A204.1 (cell line): ENCODE data around the gene MYH11.
"Not testable (repeated sequence)": the region's sequence is repeated elsewhere in the genome, so short reads cannot be mapped to it uniquely, and the experiment has no call there.

Experiments
- FAIRE-seq: peaks from 2 replicates; lab custom pipeline; 2012; peaks lifted over from hg19 to GRCh38; lab: Jason Lieb, UNC

The MYH11 gene

DNA sequence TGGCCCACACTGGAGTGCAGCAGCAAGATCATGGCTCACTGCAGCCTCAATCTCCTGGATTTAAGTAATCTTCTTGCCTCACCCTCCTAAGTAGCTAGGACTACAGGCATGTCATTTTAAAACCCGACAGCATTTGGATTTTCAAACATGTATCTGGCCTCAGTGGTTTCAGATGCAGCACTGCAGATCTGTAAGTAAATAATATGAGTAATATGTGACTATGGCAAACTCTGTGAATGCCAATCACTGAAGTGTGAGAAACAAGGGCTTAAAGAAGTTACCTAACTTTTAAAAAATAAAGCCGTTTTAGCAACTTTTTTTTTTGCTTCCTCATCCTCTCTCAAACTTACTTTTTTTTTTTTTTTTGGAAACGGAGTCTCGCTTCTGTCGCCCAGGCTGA lies 19.7 kb upstream of the MYH11 start:
- FAIRE-seq: no peak

DNA sequence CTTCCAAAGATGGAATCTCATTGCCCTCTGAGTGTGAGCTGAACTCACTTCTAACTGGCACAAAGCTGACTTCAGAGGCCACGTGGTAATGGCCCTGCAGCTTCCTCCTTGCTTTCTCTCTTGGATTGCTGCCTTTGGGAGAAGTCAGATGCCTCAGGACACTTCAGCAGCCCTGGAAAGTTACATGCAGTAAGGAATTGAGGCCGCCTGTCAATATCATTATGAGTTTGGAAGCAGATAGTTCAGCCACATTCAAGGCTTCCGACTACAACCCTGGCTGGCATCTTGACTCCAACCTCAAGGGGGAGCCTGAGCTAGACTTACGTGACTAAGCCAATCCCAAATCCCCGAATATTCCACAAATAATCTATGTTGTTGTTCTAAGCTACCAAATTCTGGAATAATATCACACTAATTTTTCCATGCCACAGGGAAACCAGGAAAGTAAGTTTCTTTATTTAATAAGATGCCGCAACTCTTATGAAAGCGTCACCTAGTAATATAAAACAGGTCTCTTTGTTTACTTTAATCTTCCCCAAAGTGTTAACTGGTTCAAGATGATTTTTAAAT lies 18.0 kb upstream of the MYH11 start:
- FAIRE-seq: peak; percentile 80

DNA sequence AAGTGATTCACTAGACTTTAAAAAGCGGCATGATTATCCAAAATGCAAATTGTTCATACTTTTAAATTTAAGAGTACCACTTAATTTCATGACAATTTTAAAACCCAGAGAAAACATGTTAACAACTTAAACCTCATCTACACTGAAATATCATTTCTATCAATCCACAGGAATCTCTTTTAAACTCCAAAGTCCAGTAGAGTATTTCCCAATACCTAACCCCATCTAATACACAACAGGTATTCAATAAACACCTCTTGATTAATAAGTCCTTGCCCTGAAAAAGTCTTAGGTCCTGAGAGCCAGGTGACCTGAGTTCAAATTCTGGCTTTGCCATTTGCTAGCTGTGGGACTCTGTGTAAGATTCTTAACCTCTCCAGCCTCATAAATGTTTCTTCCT lies 16.9 kb upstream of the MYH11 start:
- no peak for FAIRE-seq

DNA sequence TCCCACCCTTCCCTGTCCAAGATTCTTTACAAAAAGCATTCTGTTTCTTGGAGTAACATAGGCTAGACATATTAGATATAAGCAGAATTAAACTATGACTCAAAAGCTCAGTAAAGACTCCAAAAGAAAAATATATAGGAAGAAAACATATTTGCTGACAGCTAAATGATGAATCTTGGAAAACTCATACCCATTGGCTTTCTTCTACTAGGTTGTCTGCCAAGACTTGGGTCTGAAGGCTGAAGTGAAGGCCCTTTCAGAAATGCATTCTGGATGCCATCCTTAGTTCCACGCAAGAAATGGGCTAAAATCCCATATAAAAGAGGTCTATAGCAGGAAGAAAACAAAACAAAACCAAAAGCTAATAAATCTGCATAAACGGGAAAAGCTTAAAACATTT lies 16.5 kb upstream of the MYH11 start:
- FAIRE-seq: no peak

DNA sequence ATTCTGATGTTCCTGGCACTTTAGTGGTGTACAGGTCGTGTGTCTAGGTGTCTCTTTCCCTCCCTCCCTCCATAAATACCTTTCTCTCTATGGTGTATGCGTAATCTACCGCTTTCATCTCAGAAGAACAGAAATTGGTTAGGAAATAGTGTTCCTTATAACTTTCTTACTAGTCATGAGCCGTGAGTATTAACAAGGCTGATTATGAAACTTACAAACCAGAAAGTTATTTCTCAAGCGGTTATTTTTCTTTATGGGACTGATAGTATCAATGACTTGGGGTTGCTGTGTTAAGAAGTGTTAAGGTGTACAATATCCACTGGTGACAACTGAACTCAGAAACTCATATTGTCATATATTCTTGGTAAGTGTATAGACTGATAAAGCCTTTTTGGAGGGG lies 13.2 kb upstream of the MYH11 start:
- no peak for FAIRE-seq

DNA sequence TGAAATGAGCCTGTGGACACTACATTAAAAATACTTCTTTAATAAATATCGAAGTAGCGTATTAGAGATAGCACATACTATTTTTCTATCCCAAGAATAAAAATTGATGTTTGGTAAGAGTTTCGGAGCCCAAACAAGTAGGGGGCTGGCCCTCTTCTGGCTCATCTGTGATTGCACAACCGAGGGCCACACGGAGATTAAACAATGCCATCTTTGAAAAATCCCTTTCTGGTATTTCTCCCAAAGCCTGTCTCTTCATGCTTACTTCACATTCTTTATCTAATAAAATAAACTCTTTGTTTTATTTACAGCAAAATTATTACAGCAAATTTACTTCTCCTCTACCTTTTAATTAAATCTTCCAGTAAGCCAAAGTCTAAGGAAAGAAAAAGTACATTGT lies 9.6 kb upstream of the MYH11 start:
- FAIRE-seq: no peak

DNA sequence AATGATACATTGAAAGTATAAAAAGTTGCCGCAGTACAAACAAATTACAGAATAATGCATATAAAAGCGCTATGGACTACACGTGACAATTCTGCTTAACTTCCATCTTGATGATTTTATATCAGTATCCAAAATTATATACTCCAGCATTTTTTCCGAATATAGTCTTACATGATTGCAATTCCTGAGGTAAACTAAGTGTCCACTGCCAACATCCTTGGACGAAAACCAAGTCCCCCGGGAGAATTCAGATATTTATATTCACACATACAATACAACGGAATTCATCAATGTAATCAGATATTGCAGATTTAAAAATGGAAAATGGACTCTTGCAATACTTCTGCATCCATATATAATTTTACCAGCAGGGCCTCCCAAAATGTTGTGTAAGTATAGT lies 8.9 kb upstream of the MYH11 start:
- no peak for FAIRE-seq

DNA sequence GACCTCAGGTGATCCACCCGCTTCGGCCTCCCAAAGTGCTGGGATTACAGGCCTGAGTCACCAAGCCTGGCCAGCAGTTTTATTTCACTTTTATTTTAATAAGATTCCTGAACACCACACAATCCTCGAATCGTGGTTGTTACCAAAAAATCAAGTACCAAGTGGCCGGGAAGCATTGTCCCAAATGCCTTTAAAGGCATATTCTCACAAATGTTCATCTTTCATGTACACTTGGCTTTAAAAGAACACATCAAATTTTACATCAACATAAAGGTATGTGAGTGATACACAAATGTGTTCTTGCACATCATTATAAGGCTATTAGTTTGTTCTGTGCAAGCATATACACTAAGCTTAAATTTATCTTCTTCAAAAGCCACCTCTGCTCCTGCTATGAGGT lies 8.1 kb upstream of the MYH11 start:
- FAIRE-seq: no peak

DNA sequence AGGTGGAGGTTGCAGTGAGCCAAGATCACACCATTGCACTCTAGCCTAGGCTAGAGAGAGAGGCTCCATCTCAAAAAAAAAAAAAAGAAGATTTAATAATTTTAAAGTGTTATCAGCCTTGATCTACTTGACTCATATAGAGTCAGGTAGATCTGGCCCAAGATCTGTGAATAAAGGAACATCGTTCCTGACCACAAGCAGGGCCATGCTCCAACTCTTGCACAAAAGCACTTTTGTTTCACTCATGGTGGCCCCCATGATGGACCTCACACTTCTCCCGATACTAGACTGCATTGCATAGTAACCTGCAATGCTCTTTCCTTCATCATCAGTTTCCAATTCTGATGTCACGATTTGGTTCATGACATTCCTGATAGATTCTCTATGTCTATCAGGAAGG lies 5.2 kb upstream of the MYH11 start:
- no peak for FAIRE-seq

DNA sequence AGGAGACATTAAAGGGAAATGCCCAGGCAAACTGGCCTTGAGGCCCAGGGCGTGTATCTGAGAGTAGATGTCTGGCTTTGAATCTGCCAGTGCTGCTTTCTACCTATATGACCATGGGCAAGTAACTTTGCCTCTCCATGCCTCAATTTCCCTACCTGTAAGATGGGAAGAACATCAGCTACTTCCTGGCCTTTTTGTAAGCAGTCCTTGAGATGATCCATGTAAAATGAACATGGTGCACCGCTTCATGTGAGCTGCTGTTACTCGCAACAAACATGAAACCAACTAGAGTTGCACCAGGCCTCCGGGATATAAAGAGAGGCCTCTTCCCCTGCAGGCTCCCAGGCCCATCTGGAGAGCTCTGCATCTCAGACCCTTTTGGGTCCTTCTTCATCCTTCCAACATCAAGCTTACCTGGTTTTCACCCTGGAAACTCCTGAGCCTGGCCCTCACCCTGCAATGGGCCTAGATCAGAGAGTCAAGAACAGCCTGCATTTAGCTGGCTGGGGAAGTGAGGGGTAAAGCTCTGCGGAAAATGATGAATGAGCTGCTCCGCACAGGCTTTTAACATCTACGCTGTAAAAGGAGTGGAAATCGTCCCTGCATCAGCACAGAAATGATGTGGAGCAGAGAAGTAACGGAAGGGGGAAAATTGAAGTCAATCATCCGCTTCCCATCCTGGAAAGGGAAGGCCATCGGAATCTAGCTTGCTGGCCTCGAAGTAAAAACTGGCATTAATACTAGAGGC lies 2.3 kb upstream of the MYH11 start:
- no peak for FAIRE-seq

DNA sequence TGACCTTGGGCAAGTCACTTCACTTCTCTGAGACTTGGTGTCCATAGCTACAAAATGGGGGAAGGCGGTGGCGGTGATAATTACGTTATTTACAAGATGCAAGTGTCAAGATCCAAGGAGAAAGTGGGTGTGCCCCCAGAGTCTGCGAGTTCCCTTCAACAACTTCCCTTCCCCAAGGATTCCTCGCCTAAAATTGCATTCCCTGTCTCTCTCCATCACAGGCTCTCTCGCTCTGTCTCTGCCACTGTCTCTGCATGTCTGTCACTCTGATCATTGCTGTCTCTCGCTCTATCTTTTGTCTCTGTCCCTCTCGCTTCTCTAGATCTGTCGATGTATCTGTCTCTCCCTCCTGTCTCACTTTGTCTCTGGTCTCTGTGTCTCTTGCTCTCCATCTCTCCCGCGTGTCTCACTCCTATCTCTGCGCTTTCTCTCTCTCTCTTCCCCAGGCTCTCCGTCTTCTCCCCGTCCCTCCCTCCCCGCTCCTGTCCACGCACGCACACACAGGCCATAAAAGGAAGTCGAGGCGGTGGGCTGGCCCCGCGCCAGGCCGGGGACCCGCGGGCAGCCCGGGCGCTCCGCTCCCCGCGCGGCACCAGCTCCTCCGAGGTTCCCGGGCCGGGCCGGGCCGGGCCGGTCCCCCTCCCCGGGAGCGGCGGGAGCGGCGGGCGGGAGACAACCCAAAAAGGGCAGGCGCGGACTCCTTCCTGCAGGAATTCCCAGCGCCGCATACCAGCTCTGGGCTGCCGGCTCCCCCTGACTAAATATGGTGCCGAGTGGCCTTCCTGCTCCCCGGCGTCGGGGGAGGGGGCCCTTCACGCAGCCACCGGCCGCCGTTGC lies 1.1 kb upstream of the MYH11 start:
- no peak for FAIRE-seq

DNA sequence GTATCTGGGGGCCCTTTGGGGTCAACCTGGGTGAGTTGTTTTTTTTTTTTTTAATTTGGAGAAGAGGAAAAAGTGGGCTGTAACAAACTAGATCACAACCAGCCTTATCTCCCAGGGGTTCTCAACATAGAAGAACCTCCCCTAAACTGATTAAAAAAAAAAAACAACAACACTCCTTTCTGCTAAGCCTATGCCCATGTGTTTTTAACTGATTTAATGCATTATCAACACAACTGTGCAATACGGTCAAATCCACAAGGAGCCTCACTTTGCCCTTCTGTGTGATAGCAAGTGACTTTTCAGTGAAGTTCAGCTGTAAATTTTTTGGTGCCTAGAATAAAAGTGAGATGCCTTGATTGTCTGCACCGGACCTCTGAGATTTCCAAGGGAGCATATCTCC lies 646 bp downstream of the MYH11 start:
- no peak for FAIRE-seq

DNA sequence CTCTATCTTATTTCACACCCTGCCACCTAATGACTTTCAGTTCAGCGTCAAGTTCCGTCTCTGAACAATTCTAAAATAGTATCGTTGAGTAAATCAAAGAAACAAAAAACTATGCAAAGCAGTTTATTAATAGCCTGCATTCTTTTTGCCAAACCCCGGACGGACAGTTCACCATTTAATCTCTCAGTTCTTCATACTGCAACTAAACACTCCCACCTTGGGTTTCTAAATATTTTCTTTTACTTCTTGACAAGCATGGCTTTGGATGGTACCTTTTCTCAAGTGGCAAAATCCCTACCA lies 1.2 kb downstream of the MYH11 start:
- no peak for FAIRE-seq

DNA sequence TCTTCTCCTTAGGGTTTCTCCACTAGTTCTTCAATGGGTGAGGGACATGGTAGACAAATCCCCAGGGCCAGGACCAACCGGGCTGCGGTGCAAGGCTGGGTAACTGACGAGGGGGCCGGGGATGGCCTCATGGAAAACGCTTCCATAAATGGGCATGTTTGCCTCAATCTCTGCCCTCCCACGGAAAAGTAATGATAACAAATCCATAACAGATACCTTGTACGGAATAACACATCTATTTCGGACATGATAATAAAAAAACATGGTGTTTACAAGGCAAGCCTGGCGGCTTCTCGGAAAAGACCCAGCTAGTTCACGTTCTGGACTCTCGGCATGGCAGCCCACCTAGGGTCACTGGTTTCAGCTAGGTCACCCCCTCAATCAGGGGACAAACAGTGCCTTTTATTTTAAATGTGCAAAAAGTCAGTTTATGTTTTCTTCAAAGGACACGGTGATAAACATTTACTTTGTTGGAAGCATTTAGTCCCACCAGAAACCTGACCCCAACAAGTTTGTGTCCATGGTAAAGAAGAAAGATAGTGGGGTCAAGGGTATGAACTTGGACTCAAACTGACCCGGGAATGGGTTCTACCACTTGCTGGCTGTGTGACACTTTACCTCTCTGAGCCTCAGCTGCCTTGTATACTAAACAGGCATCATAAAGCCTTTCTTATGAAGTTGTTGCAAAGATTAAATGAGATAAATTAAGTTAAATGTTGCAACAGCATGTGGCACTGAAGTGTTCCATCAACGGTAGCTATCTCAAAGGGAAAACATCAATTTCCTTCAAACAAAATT lies 1.7 kb downstream of the MYH11 start:
- no peak for FAIRE-seq

DNA sequence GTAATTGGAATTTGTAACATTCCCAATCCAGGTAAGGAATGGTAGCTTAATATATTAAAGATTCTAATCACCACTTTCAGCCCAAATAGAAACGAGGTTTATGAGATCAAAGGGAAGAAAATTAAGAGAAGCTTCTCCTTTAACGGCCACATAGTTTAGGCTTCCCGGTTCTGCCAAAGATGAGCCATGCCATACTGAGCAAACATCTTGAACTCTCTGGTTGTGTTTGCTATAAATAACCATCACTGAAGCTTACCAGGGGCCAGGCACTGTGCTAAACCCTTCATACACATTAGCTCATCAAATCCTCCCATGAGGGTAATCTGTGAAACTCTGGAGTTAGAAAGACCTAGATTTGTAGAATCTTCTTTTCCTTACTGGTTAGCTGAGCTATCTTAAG lies 2.8 kb downstream of the MYH11 start:
- FAIRE-seq: no peak

DNA sequence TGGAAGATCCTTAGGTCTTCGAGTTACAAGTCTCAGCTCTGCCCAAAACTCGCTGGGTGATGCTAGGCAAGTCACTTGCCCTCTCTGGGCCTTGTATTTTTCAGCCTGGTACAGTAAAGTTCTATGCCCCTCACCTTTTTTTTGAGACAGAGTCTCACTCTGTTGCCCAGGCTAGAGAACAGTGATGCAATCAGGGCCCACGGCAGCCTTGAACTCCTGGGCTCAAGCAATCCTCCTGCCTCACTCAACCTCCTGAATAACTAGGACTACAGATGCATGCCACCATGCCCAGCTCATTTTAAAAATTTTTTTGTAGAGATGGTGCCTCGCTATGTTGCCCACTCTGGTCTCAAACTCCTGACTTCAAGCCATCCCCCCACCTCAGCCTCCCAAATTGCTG lies 3.8 kb downstream of the MYH11 start:
- no peak for FAIRE-seq

DNA sequence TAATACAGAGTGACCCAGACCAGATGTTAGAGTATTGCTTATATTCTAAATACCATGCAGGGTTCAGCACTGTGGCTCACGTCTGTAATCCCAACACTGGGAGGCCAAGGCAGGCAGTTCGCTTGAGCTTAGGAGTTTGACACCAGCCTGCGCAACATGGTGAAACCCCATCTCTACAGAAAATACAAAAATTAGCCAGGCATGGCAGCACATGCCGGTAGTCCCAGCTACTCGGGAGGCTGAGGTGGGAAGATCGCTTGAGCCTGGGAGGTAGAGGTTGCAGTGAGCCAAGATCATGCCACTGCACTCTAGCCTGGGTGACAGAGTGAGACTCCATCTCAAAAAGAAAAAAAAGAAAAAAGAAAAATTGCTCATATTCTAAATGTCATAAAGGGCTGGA lies 6.3 kb downstream of the MYH11 start:
- not testable (repeated sequence) for FAIRE-seq

DNA sequence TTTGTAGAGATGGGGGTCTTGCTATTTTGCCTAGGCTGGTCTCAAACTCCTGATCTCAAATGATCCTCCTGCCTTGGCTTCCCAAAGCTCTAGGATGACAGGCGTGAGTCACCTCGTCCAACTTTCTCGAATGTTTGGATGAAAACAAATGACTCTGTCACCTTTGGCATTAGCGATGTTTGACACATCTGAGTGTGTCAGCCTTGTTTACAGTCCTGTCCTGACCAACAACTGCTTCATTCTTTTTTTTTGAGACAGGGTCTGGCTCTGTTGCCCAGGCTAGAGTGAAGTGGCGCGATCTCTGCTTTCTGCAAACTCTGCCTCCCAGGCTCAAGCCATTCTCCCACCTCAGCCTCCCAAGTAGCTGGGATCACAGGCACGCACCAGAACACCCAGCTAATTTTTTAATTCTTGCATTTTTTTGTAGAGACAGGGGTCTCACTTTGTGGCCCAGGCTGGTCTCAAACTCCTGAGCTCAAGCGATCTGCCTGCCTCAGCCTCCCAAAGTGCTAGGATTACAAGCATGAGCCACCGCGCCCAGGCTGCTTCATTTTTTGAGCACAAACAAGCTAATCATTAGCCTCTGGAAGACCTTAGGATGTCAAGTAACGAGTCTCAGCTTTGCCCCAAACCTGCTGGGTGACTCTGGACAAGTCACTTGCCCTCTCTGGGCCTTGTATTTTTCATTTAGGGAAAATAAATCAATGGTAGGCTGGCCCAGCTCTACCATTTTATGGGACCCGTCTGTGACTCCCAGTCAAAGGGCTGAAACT lies 7.4 kb downstream of the MYH11 start:
- no peak for FAIRE-seq

DNA sequence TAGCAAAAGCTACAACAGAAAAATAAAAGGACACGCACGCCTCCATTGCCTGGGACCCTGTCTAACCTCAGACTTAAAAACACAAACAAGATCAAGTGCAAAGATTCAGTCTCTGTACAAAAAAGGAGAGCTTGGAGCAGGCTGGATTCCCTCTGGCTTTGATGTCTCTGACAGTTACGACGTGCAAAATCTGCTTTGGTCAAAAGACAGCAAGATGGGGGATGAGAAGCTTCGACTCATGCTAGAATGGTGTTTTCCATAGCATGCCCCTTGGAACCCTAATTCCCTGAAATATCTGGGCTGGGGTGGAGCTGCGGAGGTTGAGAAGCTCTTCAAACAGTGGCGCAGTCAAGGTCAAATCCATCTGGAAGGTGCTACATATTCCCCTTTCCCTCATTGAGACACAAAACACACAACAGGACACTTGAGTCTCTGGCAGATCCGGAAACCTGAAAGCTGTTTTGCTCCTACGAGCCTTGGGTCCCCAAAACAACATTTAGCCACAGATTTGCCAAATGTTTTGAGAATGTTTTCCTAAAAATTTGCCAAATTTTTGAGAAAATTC lies 9.1 kb downstream of the MYH11 start:
- FAIRE-seq: no peak

DNA sequence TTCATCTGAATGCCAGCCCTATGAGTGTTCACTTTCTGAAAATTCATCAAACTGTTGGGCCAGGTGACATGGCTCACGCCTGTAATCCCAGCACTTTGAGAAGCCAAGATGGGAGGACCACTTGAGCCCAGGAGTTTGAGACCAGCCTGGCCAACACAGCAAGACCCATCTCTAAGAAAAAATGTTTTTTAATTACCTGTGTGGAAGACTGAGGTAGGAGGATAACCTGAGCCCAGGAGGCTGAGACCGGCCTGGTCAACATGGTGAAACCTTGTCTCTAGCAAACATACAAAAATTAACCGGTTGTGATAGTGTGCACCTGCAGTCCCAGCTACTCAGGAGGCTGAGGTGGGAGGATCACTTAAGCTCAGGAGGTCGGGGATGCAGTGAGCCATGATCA lies 10.3 kb downstream of the MYH11 start:
- no peak for FAIRE-seq

DNA sequence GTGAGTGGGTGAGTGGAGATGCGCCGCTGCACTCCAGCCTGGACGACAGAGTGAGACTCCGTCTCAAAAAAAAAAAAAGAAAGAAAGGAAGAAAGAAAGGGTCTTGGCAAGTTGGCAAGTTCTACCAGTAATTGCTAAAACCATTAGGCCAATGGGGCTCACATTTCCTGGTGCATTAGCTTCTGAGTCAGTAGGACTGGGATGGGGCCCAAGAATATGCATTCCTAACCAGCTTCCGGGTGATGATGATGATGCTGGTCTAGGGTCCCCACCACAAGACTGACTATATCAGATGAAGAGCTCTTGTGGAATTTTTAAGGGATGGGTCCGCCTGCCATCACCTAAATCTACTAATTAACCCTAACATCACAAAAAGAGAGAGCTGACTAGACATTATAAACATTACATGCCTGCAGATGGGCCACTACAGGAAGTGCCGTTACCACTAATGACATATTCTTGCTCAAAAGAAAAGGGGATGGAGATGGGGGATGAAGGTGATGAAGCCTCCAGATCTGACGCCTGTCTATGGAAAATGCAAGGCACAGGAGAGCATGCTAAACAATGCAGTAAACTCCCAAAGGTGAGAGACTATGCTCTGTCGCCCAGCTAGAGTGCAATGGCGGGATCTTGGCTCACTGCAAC lies 13.1 kb downstream of the MYH11 start:
- no peak for FAIRE-seq
